Mesendoderm (in vitro differentiated cells): Measurements from ENCODE around the gene CD9.

Experiments
- DNase-seq: peaks from one replicate; pipeline ENCODE4 v3.0.0; 2013
- H2AK5ac ChIP-seq: 2 replicates; pipeline ENCODE4 v1.6.1; 2013; ENCODE audit warnings: low read length, inconsistent platforms
- H2BK120ac ChIP-seq: 2 replicates; pipeline ENCODE4 v1.6.1; 2013; ENCODE audit warnings: low read depth, mild to moderate bottlenecking, low read length, moderate library complexity, mixed read lengths
- H2BK15ac ChIP-seq: replicated peaks from 2 replicates; pipeline ENCODE4 v1.6.1; 2013; ENCODE audit warnings: low read depth, mild to moderate bottlenecking, moderate library complexity
- H2BK5ac ChIP-seq: 2 replicates; pipeline ENCODE4 v1.6.1; 2013; ENCODE audit warnings: low read length, inconsistent platforms
- H3K18ac ChIP-seq: 2 replicates; pipeline ENCODE4 v1.6.1; 2013; ENCODE audit warnings: mild to moderate bottlenecking, low read length, mixed read lengths
- H3K23ac ChIP-seq: one replicate; pipeline ENCODE4 v1.6.1; 2013; ENCODE audit warnings: low read length
- H3K27ac ChIP-seq: 2 replicates; pipeline ENCODE4 v1.5.1; 2013; ENCODE audit warnings: low read depth, mild to moderate bottlenecking, inconsistent platforms, low read length, moderate library complexity
- H3K27me3 ChIP-seq: 2 replicates; pipeline ENCODE4 v1.6.1; 2013; ENCODE audit warnings: low read length, control low read depth, mild to moderate bottlenecking, inconsistent platforms; ENCODE audit not compliant: insufficient read depth, poor library complexity
- H3K36me3 ChIP-seq: 2 replicates; pipeline ENCODE4 v1.6.1; 2013; ENCODE audit warnings: low read length, inconsistent platforms; ENCODE audit not compliant: control insufficient read depth, insufficient read depth
- H3K4ac ChIP-seq: one replicate; pipeline ENCODE4 v1.6.1; 2013; ENCODE audit warnings: low read depth, mild to moderate bottlenecking, low read length, moderate library complexity
- H3K4me1 ChIP-seq: 2 replicates; pipeline ENCODE4 v1.6.1; 2013; ENCODE audit warnings: low read depth, low read length, inconsistent platforms; ENCODE audit not compliant: control insufficient read depth
- H3K4me2 ChIP-seq: 2 replicates; pipeline ENCODE4 v1.6.1; 2013; ENCODE audit warnings: low read length
- H3K4me3 ChIP-seq: 2 replicates; pipeline ENCODE4 v1.5.1; 2013; ENCODE audit warnings: mild to moderate bottlenecking, low read length
- H3K56ac ChIP-seq: one replicate; pipeline ENCODE4 v1.6.1; 2013; ENCODE audit warnings: low read length
- H3K79me1 ChIP-seq: 2 replicates; pipeline ENCODE4 v1.6.1; 2013; ENCODE audit warnings: low read length, inconsistent platforms
- H3K79me2 ChIP-seq: 2 replicates; pipeline ENCODE4 v1.6.1; 2013; ENCODE audit warnings: mild to moderate bottlenecking, low read length; ENCODE audit not compliant: control insufficient read depth, insufficient read depth
- H3K9ac ChIP-seq: 2 replicates; pipeline ENCODE4 v1.6.1; 2013; ENCODE audit warnings: low read length, inconsistent platforms
- H4K5ac ChIP-seq: one replicate; pipeline ENCODE4 v1.6.1; 2013; ENCODE audit warnings: low read length
- H4K8ac ChIP-seq: one replicate; pipeline ENCODE4 v1.6.1; 2013; ENCODE audit warnings: low read depth, mild to moderate bottlenecking, control low read depth, low read length, moderate library complexity
- WGBS: extraction: QIAGEN DNeasy Blood & Tissue Kit; methylation state at CpG from one replicate; pipeline ENCODE4 v1.1.7; 2013; ENCODE audit warnings: low lambda C conversion rate, missing lambda C conversion rate; ENCODE audit not compliant: insufficient coverage; ENCODE audit errors: extremely low coverage; 5-methylcytosine and 5-hydroxymethylcytosine counted together

Gene CD9

DNA sequence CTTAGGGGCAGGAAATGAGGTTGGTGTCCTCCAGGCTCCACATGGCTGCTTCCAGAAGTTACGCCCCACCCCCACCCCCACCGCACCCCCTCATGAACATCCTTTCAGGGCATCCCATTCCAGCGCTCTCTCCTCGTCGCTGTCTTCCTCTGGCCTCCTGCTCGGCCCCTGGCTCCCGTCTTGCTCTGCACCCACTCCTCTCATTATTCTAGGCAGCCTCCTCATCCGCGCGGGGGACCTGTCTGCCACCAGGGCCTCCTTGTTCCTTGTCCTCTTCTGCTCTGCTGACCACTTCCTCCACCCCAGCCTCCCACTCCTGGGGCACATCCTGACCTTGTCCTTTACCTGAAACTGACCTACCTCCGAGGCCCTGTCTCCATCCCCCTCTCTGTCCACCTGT lies 80.5 kb downstream of the CD9 start:
- WGBS: no CpG with 5 or more reads among the region's 11 CpGs
- Histone ChIP-seq H3K18ac (no peak overlapping the region), H3K56ac (peak overlapping the region; percentile 6), H3K27me3 (no peaks in the 10 kb centered on the region), H3K23ac (no peak overlapping the region), H3K4me2 (no peak overlapping the region), H2BK5ac (peak overlapping the region; percentile 8), H2AK5ac (peak overlapping the region; percentile 31), H3K4me3 (no peak overlapping the region), H3K79me2 (no peaks in the 10 kb centered on the region), H3K4me1 (peaks cover 11% of the 10 kb centered on the region), H2BK15ac (no peak overlapping the region), H3K36me3 (no peaks in the 10 kb centered on the region), H3K79me1 (no peaks in the 10 kb centered on the region), H4K5ac (no peak overlapping the region), H3K27ac (peak overlapping the region; percentile 11), H3K9ac (no peak overlapping the region), H4K8ac (no peak overlapping the region), H2BK120ac (no peak overlapping the region), H3K4ac (no peak overlapping the region)
- DNase-seq: no peak

DNA sequence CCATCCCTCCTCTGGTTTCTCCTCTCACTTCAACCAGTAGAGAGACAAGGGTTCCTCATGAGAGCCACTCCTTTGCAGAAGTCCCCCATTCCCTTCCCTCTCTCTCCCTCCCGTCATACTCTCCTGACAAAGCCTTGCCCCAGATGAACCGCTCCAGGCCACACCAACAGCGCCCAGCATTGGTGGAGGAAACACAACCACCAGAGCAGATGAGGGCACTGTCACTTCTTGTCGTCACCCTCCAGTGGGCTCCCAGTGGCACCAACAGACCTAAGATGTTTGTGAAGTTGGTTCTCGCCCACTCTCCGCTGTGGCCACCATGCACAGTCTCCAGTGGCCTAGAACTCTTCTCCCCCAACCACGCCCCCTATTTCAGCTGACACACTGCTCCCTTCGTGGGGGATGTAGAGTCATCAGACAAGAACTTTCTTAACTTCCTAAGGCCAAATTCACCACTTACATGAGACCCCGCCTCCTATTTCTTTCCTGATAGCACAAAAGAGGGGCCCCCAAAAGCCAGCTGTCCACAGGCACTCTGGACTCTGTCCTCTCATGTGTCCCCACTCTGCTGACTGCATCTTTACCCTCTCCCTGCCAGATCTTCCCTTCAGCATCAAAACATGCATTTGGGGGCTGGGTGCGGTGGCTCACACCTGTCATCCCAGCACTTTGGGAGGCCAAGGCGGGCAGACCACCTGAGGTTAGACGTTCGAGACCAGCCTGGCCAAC lies 81.0 kb downstream of the CD9 start:
- WGBS: no CpG with 5 or more reads among the region's 13 CpGs
- H3K4me1 ChIP-seq: peaks cover 11% of the 10 kb centered on the region
- H3K27me3 ChIP-seq: no peaks in the 10 kb centered on the region
- H3K4ac ChIP-seq: no peak overlapping the region
- peak overlapping the region; percentile 8 for H2BK5ac ChIP-seq
- no peaks in the 10 kb centered on the region for H3K79me1 ChIP-seq
- no peak overlapping the region for H4K5ac ChIP-seq
- H4K8ac ChIP-seq: no peak overlapping the region
- DNase-seq: no peak
- no peak overlapping the region for H3K9ac ChIP-seq
- H3K36me3 ChIP-seq: no peaks in the 10 kb centered on the region
- no peak overlapping the region for H3K23ac ChIP-seq
- H3K79me2 ChIP-seq: no peaks in the 10 kb centered on the region
- no peak overlapping the region for H2BK120ac ChIP-seq
- H2BK15ac ChIP-seq: no peak overlapping the region
- peak overlapping the region; percentile 6 for H3K56ac ChIP-seq
- no peak overlapping the region for H3K4me3 ChIP-seq
- peak overlapping the region; percentile 11 for H3K27ac ChIP-seq
- H3K4me2 ChIP-seq: no peak overlapping the region
- H3K18ac ChIP-seq: no peak overlapping the region
- peak overlapping the region; percentile 31 for H2AK5ac ChIP-seq

DNA sequence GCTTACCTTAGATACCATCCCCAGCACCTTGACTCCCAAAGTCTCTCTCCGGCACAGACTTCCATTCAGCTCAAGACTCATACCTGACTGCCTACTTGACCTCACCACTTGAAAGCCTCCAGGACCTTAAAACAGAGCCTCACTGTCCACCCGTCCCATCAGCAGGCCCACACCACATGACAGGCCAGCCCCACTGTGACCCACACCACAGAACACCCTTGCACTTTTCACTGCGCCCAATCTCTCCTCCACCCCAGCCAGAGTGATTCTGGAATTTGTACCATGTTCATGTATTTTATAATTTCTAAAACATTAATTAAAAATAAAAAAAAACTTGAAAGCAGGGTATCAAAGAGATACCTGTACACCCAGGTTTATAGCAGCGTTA lies 82.2 kb downstream of the CD9 start:
- H3K4me2 ChIP-seq: no peak overlapping the region
- H3K4me1 ChIP-seq: peaks cover 11% of the 10 kb centered on the region
- H3K79me1 ChIP-seq: no peaks in the 10 kb centered on the region
- no peaks in the 10 kb centered on the region for H3K79me2 ChIP-seq
- H3K18ac ChIP-seq: no peak overlapping the region
- H2BK120ac ChIP-seq: no peak overlapping the region
- H3K36me3 ChIP-seq: no peaks in the 10 kb centered on the region
- H3K27me3 ChIP-seq: no peaks in the 10 kb centered on the region
- no peak overlapping the region for H3K4ac ChIP-seq
- no peak overlapping the region for H3K9ac ChIP-seq
- DNase-seq: no peak
- no CpG with 5 or more reads among the region's 4 CpGs for WGBS
- peak overlapping the region; percentile 50 for H3K56ac ChIP-seq
- H4K5ac ChIP-seq: no peak overlapping the region
- H3K27ac ChIP-seq: no peak overlapping the region
- no peak overlapping the region for H2BK5ac ChIP-seq
- no peak overlapping the region for H2AK5ac ChIP-seq
- no peak overlapping the region for H3K4me3 ChIP-seq
- no peak overlapping the region for H4K8ac ChIP-seq
- no peak overlapping the region for H2BK15ac ChIP-seq
- no peak overlapping the region for H3K23ac ChIP-seq

DNA sequence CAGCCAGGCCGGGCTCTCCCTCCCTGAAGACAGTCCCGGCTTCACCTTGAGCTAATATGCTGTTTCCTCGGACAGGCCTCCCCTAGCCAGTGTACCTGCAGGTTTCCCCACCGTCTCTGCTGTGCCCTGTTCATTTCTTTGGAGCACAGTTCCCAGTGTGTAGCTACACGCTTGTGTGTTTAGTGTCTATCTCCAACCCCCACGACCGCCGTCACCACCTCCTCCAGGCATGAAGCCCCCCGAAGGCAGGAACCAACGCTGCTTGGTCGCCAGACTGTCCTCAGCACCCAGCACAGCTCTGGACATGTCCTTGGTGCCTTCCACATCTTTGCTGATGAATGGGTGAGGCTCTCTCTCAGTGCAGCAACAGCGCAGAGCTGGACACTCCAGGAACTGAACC lies 84.1 kb downstream of the CD9 start:
- no CpG with 5 or more reads among the region's 12 CpGs for WGBS
- no peak for DNase-seq

DNA sequence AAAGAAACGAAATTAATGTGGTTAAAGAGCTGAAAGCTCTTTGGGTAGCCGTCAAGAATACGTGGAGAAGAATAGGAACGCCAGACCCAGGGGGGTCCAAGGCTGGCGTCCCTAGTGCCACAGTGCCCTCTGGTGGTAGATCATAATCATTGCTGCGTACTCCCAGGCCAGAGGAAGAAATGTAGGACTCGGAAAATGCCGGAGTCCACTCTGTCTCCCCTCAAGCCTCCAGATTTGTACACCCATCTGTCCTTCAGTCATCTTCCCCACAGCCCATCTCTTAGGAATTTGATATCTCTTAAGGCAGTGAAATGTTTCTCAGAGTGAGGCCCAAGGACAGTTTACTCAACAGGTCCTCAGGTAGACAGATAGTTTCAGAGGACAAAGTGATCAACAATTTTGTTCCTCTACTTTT lies 84.9 kb downstream of the CD9 start:
- Histone ChIP-seq H3K4ac (no peak overlapping the region), H3K9ac (no peak overlapping the region), H2BK15ac (no peak overlapping the region), H3K27me3 (no peaks in the 10 kb centered on the region), H4K5ac (no peak overlapping the region), H3K23ac (no peak overlapping the region), H2BK120ac (no peak overlapping the region), H2AK5ac (no peak overlapping the region), H4K8ac (no peak overlapping the region), H3K36me3 (no peaks in the 10 kb centered on the region), H3K4me2 (no peak overlapping the region), H3K79me1 (no peaks in the 10 kb centered on the region), H3K79me2 (no peaks in the 10 kb centered on the region), H3K18ac (no peak overlapping the region), H2BK5ac (no peak overlapping the region), H3K4me3 (no peak overlapping the region), H3K56ac (peak overlapping the region; percentile 74), H3K4me1 (peaks cover 3% of the 10 kb centered on the region), H3K27ac (no peak overlapping the region)
- peak; percentile 75 for DNase-seq
- no CpG with 5 or more reads among the region's 8 CpGs for WGBS

More for the DNA sequence above, 84.1 kb downstream of the CD9 start:
- Histone ChIP-seq H3K18ac (no peak overlapping the region), H3K23ac (no peak overlapping the region), H3K79me2 (no peaks in the 10 kb centered on the region), H3K36me3 (no peaks in the 10 kb centered on the region), H2BK120ac (no peak overlapping the region), H3K79me1 (no peaks in the 10 kb centered on the region), H2BK15ac (no peak overlapping the region), H3K27ac (no peak overlapping the region), H2AK5ac (no peak overlapping the region), H3K4me2 (no peak overlapping the region), H3K4me1 (peaks cover 9% of the 10 kb centered on the region), H2BK5ac (no peak overlapping the region), H4K8ac (no peak overlapping the region), H4K5ac (no peak overlapping the region), H3K9ac (no peak overlapping the region), H3K4me3 (no peak overlapping the region), H3K56ac (peak overlapping the region; percentile 47), H3K4ac (no peak overlapping the region), H3K27me3 (no peaks in the 10 kb centered on the region)
